ENCODE measurements around the gene CYTH2. TPM values are rescaled to one million over a fixed set of nuclear protein-coding genes. Genes with fewer than 3 reads are reported as not detected.

The CYTH2 gene
- polyA plus RNA-seq, 1 of the 3 experiments (the other 2 are of a cell fraction), result 69.5 TPM

DNA sequence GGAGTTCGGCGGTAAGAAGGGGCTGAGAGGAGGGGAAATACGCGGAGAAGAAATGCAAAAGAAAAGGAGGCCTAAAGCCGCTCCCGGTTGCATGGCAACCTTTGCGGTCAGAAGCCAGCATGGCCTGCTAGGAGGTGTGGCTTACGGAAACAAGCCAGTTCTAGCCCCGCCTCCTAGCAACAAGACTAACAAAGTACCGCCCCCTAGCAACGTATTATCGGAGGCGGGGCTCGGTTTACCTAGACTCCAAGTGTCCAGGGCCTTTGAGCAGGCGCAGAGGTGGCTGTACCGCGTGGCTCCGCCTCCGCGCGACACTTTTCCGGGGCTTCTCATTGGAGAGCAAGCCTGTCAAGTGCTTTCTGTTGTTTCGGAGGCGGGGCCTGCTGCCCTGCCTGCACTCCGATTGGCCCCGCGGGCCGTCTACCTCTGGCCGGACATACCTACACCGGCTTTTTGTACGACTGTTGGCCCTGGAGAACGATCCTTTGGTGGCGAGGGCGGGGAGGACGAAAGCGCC, 339 bp upstream of the CYTH2 start:
- POLR2A ChIA-PET, result no interaction called here
- Histone ChIP-seq H3K79me2 (ENCODE audit: insufficient read depth) (peaks cover 38% of the 10 kb centered on the region), H3K9me3 (no peaks in the 10 kb centered on the region), H3F3A (replicated peaks; ENCODE audit: insufficient read depth) (peaks cover 11% of the 10 kb centered on the region), H3K27me3 (ENCODE audit: insufficient read depth) (no peaks in the 10 kb centered on the region), H3K27ac (ENCODE audit: low read depth in 2 of 2, low read length in 1 of 2) (peak overlapping the region; percentile 95 to 97), H3K9me2 (no peaks in the 10 kb centered on the region), H3K9ac (peak overlapping the region; percentile 97), H2AFZ (ENCODE audit: low read depth) (peak overlapping the region; percentile 78), H4K20me1 (ENCODE audit: insufficient read depth) (peaks cover 39% of the 10 kb centered on the region), H3K4me3 (ENCODE audit: low read depth in 2 of 2, low read length in 1 of 2) (peak overlapping the region; percentile 77 to 86), H3K4me2 (peak overlapping the region; percentile 68), H3K4me1 (ENCODE audit: control insufficient read depth in 1 of 2, insufficient read depth in 2 of 2, low read depth in 1 of 2, low read length in 1 of 2) (peaks cover 5 to 20% of the 10 kb centered on the region in 2 experiments; a peak in 3 of 4 replicates), H3K36me3 (replicated peaks in 1 of 2; ENCODE audit: control insufficient read depth in 1 of 2, insufficient read depth in 2 of 2, low read length in 1 of 2) (peaks cover 30% of the 10 kb centered on the region in 2 experiments)
- DNase-seq, result peak; percentile 95
- CTCF ChIA-PET, result no interaction called here
- TF ChIP-seq CHD2 (IDR thresholded peaks at IDR 0.05; ENCODE audit: low read length, partially characterized antibody) (peak; percentile 96), FOXM1 (IDR thresholded peaks at IDR 0.05; ENCODE audit: low read depth) (no peak), NFIC (IDR thresholded peaks at IDR 0.05; ENCODE audit: borderline replicate concordance) (no peak), TEAD4 (IDR thresholded peaks at IDR 0.05; ENCODE audit: borderline replicate concordance, insufficient read depth) (no peak), MXI1 (IDR thresholded peaks at IDR 0.05; ENCODE audit: low read depth, low read length) (peak; percentile 94), GATA2 (CRISPR knock-in tag; IDR thresholded peaks at IDR 0.05) (no peak), EP300 (IDR thresholded peaks at IDR 0.05; ENCODE audit: borderline replicate concordance in 1 of 2, low read depth in 1 of 2, low read length in 1 of 2) (no peak), GABPA (IDR thresholded peaks at IDR 0.05; ENCODE audit: low read depth) (0 out of 2 replicates have a peak, but pooled peaks have one; percentile 40), POLR2AphosphoS5 (IDR thresholded peaks at IDR 0.05; ENCODE audit: low read depth, low read length) (no peak; the same call in 1 of the 2 replicates), RCOR1 (IDR thresholded peaks at IDR 0.05; ENCODE audit: low read length) (no peak), RAD21 (IDR thresholded peaks at IDR 0.05; ENCODE audit: low read length) (no peak), JUND (IDR thresholded peaks at IDR 0.05) (no peak), SMC3 (IDR thresholded peaks at IDR 0.05; ENCODE audit: low read depth, low read length) (no peak), NRF1 (IDR thresholded peaks at IDR 0.05; ENCODE audit: low read depth, low read length) (peak; percentile 90), ELF1 (IDR thresholded peaks at IDR 0.05) (peak; percentile 20; the same call in 1 of the 2 replicates), FOSL2 (IDR thresholded peaks at IDR 0.05; ENCODE audit: borderline replicate concordance, low read depth) (no peak), TAF1 (IDR thresholded peaks at IDR 0.05; ENCODE audit: borderline replicate concordance, low read depth, low read length) (no peak), RXRA (IDR thresholded peaks at IDR 0.05; ENCODE audit: borderline replicate concordance, low read depth) (no peak), EZH2phosphoT487 (IDR thresholded peaks at IDR 0.05; ENCODE audit: borderline replicate concordance, low read depth) (no peak), YY1 (IDR thresholded peaks at IDR 0.05; ENCODE audit: low read depth) (no peak), SIN3A (IDR thresholded peaks at IDR 0.05; ENCODE audit: borderline replicate concordance, low read depth, low read length) (peak; percentile 7; the same call in 1 of the 2 replicates), FOXJ3 (CRISPR knock-in tag; IDR thresholded peaks at IDR 0.05) (no peak), MEF2A (IDR thresholded peaks at IDR 0.05; ENCODE audit: borderline replicate concordance, low read depth) (no peak)
- TF ChIP-seq, protein P1, sequence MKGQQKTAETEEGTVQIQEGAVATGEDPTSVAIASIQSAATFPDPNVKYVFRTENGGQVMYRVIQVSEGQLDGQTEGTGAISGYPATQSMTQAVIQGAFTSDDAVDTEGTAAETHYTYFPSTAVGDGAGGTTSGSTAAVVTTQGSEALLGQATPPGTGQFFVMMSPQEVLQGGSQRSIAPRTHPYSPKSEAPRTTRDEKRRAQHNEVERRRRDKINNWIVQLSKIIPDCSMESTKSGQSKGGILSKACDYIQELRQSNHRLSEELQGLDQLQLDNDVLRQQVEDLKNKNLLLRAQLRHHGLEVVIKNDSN (IDR thresholded peaks at IDR 0.05; ENCODE audit: borderline replicate concordance, low read depth), result no peak; the same call in 1 of the 2 replicates
- TF ChIP-seq, protein P2, sequence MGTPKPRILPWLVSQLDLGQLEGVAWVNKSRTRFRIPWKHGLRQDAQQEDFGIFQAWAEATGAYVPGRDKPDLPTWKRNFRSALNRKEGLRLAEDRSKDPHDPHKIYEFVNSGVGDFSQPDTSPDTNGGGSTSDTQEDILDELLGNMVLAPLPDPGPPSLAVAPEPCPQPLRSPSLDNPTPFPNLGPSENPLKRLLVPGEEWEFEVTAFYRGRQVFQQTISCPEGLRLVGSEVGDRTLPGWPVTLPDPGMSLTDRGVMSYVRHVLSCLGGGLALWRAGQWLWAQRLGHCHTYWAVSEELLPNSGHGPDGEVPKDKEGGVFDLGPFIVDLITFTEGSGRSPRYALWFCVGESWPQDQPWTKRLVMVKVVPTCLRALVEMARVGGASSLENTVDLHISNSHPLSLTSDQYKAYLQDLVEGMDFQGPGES (IDR thresholded peaks at IDR 0.05; ENCODE audit: low read depth, low read length), result peak; percentile 90
- TF ChIP-seq, protein P3, sequence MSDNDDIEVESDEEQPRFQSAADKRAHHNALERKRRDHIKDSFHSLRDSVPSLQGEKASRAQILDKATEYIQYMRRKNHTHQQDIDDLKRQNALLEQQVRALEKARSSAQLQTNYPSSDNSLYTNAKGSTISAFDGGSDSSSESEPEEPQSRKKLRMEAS (IDR thresholded peaks at IDR 0.05; ENCODE audit: low read depth), result 0 out of 2 replicates have a peak, but pooled peaks have one; percentile 5
- TF ChIP-seq, protein P4, sequence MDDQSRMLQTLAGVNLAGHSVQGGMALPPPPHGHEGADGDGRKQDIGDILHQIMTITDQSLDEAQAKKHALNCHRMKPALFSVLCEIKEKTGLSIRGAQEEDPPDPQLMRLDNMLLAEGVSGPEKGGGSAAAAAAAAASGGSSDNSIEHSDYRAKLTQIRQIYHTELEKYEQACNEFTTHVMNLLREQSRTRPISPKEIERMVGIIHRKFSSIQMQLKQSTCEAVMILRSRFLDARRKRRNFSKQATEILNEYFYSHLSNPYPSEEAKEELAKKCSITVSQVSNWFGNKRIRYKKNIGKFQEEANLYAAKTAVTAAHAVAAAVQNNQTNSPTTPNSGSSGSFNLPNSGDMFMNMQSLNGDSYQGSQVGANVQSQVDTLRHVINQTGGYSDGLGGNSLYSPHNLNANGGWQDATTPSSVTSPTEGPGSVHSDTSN (IDR thresholded peaks at IDR 0.05), result peak; percentile 100
- TF ChIP-seq, protein P5, sequence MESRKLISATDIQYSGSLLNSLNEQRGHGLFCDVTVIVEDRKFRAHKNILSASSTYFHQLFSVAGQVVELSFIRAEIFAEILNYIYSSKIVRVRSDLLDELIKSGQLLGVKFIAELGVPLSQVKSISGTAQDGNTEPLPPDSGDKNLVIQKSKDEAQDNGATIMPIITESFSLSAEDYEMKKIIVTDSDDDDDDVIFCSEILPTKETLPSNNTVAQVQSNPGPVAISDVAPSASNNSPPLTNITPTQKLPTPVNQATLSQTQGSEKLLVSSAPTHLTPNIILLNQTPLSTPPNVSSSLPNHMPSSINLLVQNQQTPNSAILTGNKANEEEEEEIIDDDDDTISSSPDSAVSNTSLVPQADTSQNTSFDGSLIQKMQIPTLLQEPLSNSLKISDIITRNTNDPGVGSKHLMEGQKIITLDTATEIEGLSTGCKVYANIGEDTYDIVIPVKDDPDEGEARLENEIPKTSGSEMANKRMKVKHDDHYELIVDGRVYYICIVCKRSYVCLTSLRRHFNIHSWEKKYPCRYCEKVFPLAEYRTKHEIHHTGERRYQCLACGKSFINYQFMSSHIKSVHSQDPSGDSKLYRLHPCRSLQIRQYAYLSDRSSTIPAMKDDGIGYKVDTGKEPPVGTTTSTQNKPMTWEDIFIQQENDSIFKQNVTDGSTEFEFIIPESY (IDR thresholded peaks at IDR 0.05; ENCODE audit: borderline replicate concordance, low read depth), result peak; percentile 71; the same call in 1 of the 2 replicates
- WGBS (ENCODE audit: low lambda C conversion rate), result 1% methylated on average over 25 of the region's 36 CpGs

Data from SK-N-SH (cell line).